GM18526 (cell line): Measurements from ENCODE around the gene ADGRA1.

Source experiments
- POLR2A ChIP-seq: IDR thresholded peaks from 3 replicates; pipeline ENCODE4 v1.6.1; 2011; ENCODE audit not compliant: insufficient read length; ENCODE audit errors: extremely low read depth

Gene ADGRA1

GRCh38 chr10:133130602-133131001, 42.9 kb downstream of the ADGRA1 start:
- TF ChIP-seq POLR2A = no peak

GRCh38 chr10:133131053-133131452, 43.3 kb downstream of the ADGRA1 start:
- TF ChIP-seq POLR2A = no peak

GRCh38 chr10:133131734-133132472, 44.2 kb downstream of the ADGRA1 start:
- TF ChIP-seq POLR2A = no peak

- no peak for TF ChIP-seq POLR2A
Observed at GRCh38 chr10:133132473-133133291, 45.0 kb downstream of the ADGRA1 start.

- TF ChIP-seq POLR2A = no peak
Observed at GRCh38 chr10:133133471-133134231, 45.9 kb downstream of the ADGRA1 start.

GRCh38 chr10:133134411-133135115, 46.8 kb downstream of the ADGRA1 start:
- no peak for TF ChIP-seq POLR2A

- TF ChIP-seq POLR2A = no peak
Observed at GRCh38 chr10:133135116-133135465, 47.4 kb downstream of the ADGRA1 start.

- TF ChIP-seq POLR2A = no peak
Observed at GRCh38 chr10:133139551-133140065, 51.9 kb downstream of the ADGRA1 start.

- TF ChIP-seq POLR2A = no peak
Observed at GRCh38 chr10:133140417-133141143, 52.9 kb downstream of the ADGRA1 start.

- TF ChIP-seq POLR2A = no peak
Observed at GRCh38 chr10:133141144-133141957, 53.6 kb downstream of the ADGRA1 start.

GRCh38 chr10:133141958-133142340, 54.2 kb downstream of the ADGRA1 start:
- TF ChIP-seq POLR2A = no peak

GRCh38 chr10:133142523-133143199, 54.9 kb downstream of the ADGRA1 start:
- TF ChIP-seq POLR2A = no peak

GRCh38 chr10:133143200-133143533, 55.4 kb downstream of the ADGRA1 start:
- TF ChIP-seq POLR2A = no peak
